GM12872 (cell line): ENCODE results near the gene NLRP10.

Experiments used
- CTCF ChIP-seq: IDR thresholded peaks from 3 replicates; pipeline ENCODE4 v1.5.1; 2011; ENCODE audit warnings: low read depth, mild to moderate bottlenecking, low read length, moderate library complexity; ENCODE audit not compliant: insufficient read depth

The NLRP10 gene

GRCh38 chr11:7924536-7924935 is 40.7 kb downstream of the NLRP10 start:
- TF ChIP-seq CTCF = no peak

- no peak for TF ChIP-seq CTCF
Observed at GRCh38 chr11:7918141-7918540, 47.1 kb downstream of the NLRP10 start.
